SKM-1 treated with dmso at 0.1 percent for 144 hours (cell line): ENCODE measurements around the gene CACNA2D3.
A peak's percentile ranks its signal among the peaks of the same experiment; 100 is the strongest.

Experiments
- DNase-seq: peaks from one replicate; lab custom pipeline; 2025; ENCODE audit not compliant: unreplicated experiment; lab: John Stamatoyannopoulos, UW

CACNA2D3 gene

GRCh38 chr3:54861248-54862067 lies 739.1 kb downstream of the CACNA2D3 start:
- DNase-seq, result no peak

- peak; percentile 82 for DNase-seq
These were observed 740.2 kb downstream of the CACNA2D3 start for GRCh38 chr3:54862526-54862925.

- DNase-seq, result no peak
These were observed 741.0 kb downstream of the CACNA2D3 start for GRCh38 chr3:54863366-54863765.

- DNase-seq, result no peak
These were observed 741.4 kb downstream of the CACNA2D3 start for GRCh38 chr3:54863786-54864185.

GRCh38 chr3:54865316-54865715 lies 743.0 kb downstream of the CACNA2D3 start:
- DNase-seq, result no peak

GRCh38 chr3:54866251-54866650 lies 743.9 kb downstream of the CACNA2D3 start:
- no peak for DNase-seq

GRCh38 chr3:54870423-54870822 lies 748.1 kb downstream of the CACNA2D3 start:
- DNase-seq, result no peak

GRCh38 chr3:54871867-54872266 lies 749.5 kb downstream of the CACNA2D3 start:
- no peak for DNase-seq

GRCh38 chr3:54873059-54874010 lies 751.0 kb downstream of the CACNA2D3 start:
- DNase-seq, result no peak

- no peak for DNase-seq
These were observed 752.6 kb downstream of the CACNA2D3 start for GRCh38 chr3:54874816-54875556.

GRCh38 chr3:54875596-54876268 lies 753.4 kb downstream of the CACNA2D3 start:
- no peak for DNase-seq

GRCh38 chr3:54876694-54877093 lies 754.3 kb downstream of the CACNA2D3 start:
- no peak for DNase-seq

GRCh38 chr3:54877730-54878129 lies 755.4 kb downstream of the CACNA2D3 start:
- no peak for DNase-seq

GRCh38 chr3:54878145-54878544 lies 755.8 kb downstream of the CACNA2D3 start:
- DNase-seq, result no peak

GRCh38 chr3:54882129-54882833 lies 759.9 kb downstream of the CACNA2D3 start:
- no peak for DNase-seq

GRCh38 chr3:54888162-54888561 lies 765.8 kb downstream of the CACNA2D3 start:
- DNase-seq, result no peak

GRCh38 chr3:54888873-54889272 lies 766.5 kb downstream of the CACNA2D3 start:
- DNase-seq, result no peak

GRCh38 chr3:54889731-54890130 lies 767.4 kb downstream of the CACNA2D3 start:
- no peak for DNase-seq

GRCh38 chr3:54891540-54891897 lies 769.2 kb downstream of the CACNA2D3 start:
- DNase-seq, result peak; percentile 33

- no peak for DNase-seq
These were observed 769.8 kb downstream of the CACNA2D3 start for GRCh38 chr3:54892168-54892567.
